Measurements from ENCODE around the gene SIK2.
A peak's percentile ranks its signal among the peaks of the same experiment; 100 is the strongest.

SIK2 gene

DNA sequence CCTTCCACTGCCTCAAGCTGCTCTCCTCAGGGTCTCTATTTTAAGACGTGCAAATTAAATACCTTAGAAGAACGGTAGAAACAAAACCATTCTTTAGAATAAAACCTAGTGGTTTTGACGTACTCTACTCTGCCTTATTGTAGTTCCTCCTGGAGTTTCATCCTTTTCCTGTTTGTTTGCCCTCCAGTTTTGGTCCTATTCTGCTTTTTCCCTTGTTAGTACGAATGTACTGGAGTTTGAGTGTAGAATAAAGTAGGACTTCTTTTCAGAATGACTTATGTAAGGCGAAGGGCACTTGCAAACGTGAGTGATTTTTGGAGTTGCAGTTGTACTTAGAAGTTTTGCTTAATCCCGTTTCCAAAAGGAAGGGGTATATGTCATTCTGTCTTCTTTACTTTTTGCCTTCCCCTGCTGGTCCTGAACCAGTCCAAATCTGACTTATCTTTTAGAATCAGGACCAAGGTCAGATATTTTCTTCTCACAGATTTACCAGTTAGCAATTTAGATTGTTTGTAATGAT is 1.4 kb downstream of the SIK2 start:
- peak overlapping the region; percentile 88 for H3K4me3 ChIP-seq (ENCODE audit: low read length)
- no peak for DNase-seq (ENCODE audit: low read depth)
- TF ChIP-seq, protein P1, sequence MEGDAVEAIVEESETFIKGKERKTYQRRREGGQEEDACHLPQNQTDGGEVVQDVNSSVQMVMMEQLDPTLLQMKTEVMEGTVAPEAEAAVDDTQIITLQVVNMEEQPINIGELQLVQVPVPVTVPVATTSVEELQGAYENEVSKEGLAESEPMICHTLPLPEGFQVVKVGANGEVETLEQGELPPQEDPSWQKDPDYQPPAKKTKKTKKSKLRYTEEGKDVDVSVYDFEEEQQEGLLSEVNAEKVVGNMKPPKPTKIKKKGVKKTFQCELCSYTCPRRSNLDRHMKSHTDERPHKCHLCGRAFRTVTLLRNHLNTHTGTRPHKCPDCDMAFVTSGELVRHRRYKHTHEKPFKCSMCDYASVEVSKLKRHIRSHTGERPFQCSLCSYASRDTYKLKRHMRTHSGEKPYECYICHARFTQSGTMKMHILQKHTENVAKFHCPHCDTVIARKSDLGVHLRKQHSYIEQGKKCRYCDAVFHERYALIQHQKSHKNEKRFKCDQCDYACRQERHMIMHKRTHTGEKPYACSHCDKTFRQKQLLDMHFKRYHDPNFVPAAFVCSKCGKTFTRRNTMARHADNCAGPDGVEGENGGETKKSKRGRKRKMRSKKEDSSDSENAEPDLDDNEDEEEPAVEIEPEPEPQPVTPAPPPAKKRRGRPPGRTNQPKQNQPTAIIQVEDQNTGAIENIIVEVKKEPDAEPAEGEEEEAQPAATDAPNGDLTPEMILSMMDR (conservative IDR thresholded peaks at IDR 0.05; ENCODE audit: low read depth, low read length): no peak

DNA sequence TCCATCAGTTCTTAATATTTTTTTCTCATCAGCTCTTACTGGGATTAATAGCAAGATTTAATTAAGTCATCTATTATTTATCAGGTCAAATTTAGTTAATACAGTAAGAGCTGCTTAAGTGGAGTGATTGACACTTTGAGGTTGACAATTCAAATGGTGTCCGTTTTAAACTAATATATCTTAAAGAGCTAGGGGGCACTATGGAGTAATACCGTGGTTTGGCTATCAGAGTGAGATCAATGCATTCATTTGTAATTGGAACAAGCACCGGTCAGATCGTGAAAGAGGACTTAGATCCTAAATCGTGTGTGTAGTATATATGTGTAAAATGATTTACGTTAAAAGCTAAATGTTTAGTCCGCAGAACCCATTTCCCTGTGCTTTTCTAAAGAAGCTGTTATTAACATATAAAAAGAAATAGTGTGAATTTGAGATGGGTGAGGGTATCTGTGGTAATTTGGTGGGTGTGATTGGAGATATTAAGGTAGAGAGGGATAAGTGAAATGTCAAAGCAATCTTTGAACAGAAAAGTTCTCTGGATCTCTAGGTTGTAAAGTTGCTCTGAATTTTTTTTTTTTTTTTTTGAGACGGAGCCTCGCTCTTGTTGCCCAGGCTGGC is 2.3 kb downstream of the SIK2 start:
- H3K4me3 ChIP-seq (ENCODE audit: low read length): peak overlapping the region; percentile 88
- TF ChIP-seq, protein P1 (conservative IDR thresholded peaks at IDR 0.05; ENCODE audit: low read depth, low read length): peak; percentile 64
- no peak for DNase-seq (ENCODE audit: low read depth)

DNA sequence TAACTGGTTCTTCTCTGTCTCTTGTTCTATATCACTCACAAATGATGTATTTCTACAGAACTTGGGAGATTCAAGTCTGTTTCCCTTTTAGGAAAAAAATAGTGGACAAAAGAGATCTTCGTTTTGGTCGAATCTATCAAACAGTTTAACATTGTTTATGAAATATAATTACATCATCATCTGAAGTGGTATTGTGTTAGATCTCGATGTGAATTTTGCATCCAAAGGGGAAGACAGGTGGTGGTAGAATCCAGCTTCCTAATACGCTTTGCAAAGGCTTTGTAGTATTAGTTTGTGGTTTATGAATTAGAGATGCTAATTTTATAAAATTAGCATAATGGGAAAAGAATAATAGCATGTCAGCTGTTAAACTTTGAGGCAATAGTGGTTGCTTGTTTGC is 3.4 kb downstream of the SIK2 start:
- H3K4me3 ChIP-seq (ENCODE audit: low read length): no peak overlapping the region
- TF ChIP-seq, protein P1 (conservative IDR thresholded peaks at IDR 0.05; ENCODE audit: low read depth, low read length): no peak
- DNase-seq (ENCODE audit: low read depth): no peak

DNA sequence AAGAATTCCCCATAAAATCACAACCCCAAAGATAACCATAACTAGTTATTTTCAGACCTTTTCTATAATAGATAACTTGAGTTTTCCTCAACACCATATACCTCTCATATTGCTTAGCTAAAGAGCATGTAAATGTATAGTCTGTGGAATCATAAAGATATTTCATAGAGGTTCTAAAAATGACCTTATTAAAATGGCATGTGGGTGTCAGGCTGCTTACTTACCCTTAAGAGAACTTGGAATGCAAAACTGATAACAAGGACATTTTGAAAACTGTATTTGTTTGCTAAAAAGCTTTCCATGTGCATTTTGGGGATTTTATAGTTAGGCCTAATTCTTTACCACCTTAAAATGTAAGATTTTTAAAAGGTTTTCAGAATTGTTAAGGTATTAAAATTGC is 4.7 kb downstream of the SIK2 start:
- H3K4me3 ChIP-seq (ENCODE audit: low read length): no peak overlapping the region
- no peak for DNase-seq (ENCODE audit: low read depth)
- TF ChIP-seq, protein P1 (conservative IDR thresholded peaks at IDR 0.05; ENCODE audit: low read depth, low read length): no peak

DNA sequence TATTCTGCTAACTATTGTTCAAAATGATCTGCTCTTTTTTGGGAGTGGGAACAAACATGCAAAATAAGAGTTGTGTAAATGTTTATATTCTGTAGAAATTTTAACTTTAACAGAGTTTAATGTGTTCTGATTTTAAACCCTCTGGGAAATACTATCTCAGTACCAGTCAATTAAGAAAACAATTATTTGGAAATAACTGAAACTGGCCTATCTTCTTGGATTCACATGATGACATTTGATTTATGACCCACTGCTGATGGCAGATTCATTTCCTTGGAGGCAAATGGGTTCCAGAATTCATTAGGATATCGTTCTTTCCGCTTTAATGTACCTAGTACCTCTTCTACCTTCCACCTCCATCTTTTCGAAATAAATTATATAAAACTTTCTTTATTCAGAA is 5.5 kb downstream of the SIK2 start:
- TF ChIP-seq, protein P1 (conservative IDR thresholded peaks at IDR 0.05; ENCODE audit: low read depth, low read length): no peak
- no peak overlapping the region for H3K4me3 ChIP-seq (ENCODE audit: low read length)
- DNase-seq (ENCODE audit: low read depth): no peak

DNA sequence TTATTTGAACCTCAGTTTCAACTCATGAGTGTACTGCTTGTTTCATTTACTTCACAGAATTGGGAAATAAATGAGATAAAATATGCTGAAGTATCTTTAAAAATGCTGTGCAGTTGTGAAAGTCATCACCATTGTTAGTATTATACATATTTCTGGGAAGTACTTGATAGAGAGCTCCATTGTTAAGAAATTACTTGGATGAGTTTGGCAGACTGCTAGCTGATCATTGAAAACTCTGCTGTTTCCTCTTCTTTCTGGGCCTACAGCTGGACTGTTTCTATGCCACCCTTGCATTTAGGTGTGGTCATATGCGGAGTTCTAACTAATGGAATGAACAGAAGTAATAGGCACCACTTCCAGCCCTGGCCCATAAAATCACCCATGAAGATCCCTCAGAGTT is 10.0 kb downstream of the SIK2 start:
- no peak overlapping the region for H3K4me3 ChIP-seq (ENCODE audit: low read length)
- TF ChIP-seq, protein P1 (conservative IDR thresholded peaks at IDR 0.05; ENCODE audit: low read depth, low read length): no peak
- no peak for DNase-seq (ENCODE audit: low read depth)

DNA sequence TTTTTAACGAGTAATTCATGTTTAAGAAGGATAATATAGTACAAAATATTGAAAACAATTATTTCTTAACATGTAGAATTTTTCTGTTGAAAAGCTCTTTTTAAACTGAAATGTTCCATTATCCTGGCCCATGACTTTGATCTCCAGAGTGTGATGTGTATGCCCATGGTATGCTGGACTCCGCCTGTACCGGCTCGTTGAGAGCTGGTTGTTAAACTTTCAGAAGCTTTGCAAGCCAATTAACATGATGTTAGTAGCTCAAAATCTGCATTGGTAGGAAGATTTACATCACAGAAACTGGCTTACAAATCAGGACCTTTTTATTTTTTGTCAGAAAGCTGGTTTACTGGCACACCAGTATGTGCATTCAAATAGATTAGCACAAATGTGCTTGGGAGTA is 15.0 kb downstream of the SIK2 start:
- no peak overlapping the region for H3K4me3 ChIP-seq (ENCODE audit: low read length)
- no peak for DNase-seq (ENCODE audit: low read depth)
- TF ChIP-seq, protein P1 (conservative IDR thresholded peaks at IDR 0.05; ENCODE audit: low read depth, low read length): no peak
